B cell (primary cell): ENCODE results near the gene PBLD. TPM values are rescaled to one million over a fixed set of nuclear protein-coding genes. Genes with fewer than 3 reads are reported as not detected.

ENCODE experiments used
- ATAC-seq: fragments of 200-7000 bp; cut with Tn5 transposase; one replicate; pipeline ENCODE4 v1.10.0; 2021; ENCODE audit warnings: low read depth, mild to moderate bottlenecking, moderate number of reproducible peaks, moderate library complexity
- CTCF ChIA-PET: fragments of 350-600 bp; sonication (Branson Sonifier 250); formaldehyde crosslinking; loops from one replicate; lab custom pipeline; 2021; ENCODE audit warnings: antibody characterized with exemption, inconsistent platforms; lab: Charles Lee
- POLR2A ChIA-PET: fragments of 350-600 bp; sonication (Branson Sonifier 250); formaldehyde crosslinking; loops from one replicate; lab custom pipeline; 2021; ENCODE audit warnings: antibody characterized with exemption; lab: Charles Lee
- DNase-seq: peaks from one replicate; pipeline ENCODE4 v3.0.0; 2013
- H2AFZ ChIP-seq: 2 replicates; pipeline ENCODE4 v1.6.1; 2012; ENCODE audit warnings: mild to moderate bottlenecking, low read depth, low read length; ENCODE audit not compliant: insufficient read depth, poor library complexity, severe bottlenecking
- H3K27ac ChIP-seq, 2 donors: 1 replicate in 1 of 2; 2 replicates in 1 of 2; pipeline ENCODE4 v1.5.1; 2012 to 2013; ENCODE audit warnings: low read length in 2 of 2, mild to moderate bottlenecking in 2 of 2, moderate library complexity in 1 of 2
- H3K27me3 ChIP-seq, 4 experiments: fragments of 200-600 bp in 1 of 4; sonication (generic) in 1 of 4; replicated peaks in 1 of 4; 1 replicate in 2 of 4; 2 replicates in 2 of 4; pipeline versions ENCODE4 v1.6.1 to v1.7.0; 2013 to 2016; ENCODE audit warnings: low read length in 3 of 4, mild to moderate bottlenecking in 2 of 4, mixed read lengths in 1 of 4, moderate library complexity in 1 of 4; ENCODE audit not compliant: insufficient read depth in 4 of 4, control insufficient read depth in 3 of 4; ENCODE audit errors: control extremely low read depth in 1 of 4
- H3K36me3 ChIP-seq, 2 experiments: replicated peaks in 1 of 2; 1 replicate in 1 of 2; 2 replicates in 1 of 2; pipeline versions ENCODE4 v1.6.1 to v1.7.1; 2013; ENCODE audit warnings: low read length in 1 of 2; ENCODE audit not compliant: insufficient read depth in 2 of 2, control insufficient read depth in 1 of 2; ENCODE audit errors: control extremely low read depth in 1 of 2, extremely low read depth in 1 of 2
- H3K4me1 ChIP-seq, 2 donors: fragments of 200-600 bp in 1 of 2; sonication (generic) in 1 of 2; 1 replicate in 1 of 2; 2 replicates in 1 of 2; pipeline versions ENCODE4 v1.5.1 to v1.6.1; 2013 to 2017; ENCODE audit warnings: low read length in 2 of 2; ENCODE audit not compliant: control insufficient read depth in 2 of 2, insufficient read depth in 2 of 2
- H3K4me2 ChIP-seq: replicated peaks from 2 replicates; pipeline ENCODE3; 2012; ENCODE audit warnings: mild to moderate bottlenecking, low read depth, low read length; ENCODE audit not compliant: poor library complexity, severe bottlenecking
- H3K4me3 ChIP-seq, 5 experiments: fragments of 200-600 bp in 1 of 5; sonication (generic) in 1 of 5; 1 replicate in 3 of 5; 2 replicates in 2 of 5; pipeline versions ENCODE4 v1.5.1 to v1.7.0; 2011 to 2016; ENCODE audit warnings: low read length in 4 of 5, mild to moderate bottlenecking in 4 of 5, low read depth in 2 of 5, control low read depth in 1 of 5, moderate library complexity in 1 of 5; ENCODE audit not compliant: insufficient read depth in 1 of 5; ENCODE audit errors: control extremely low read depth in 1 of 5, extremely low read depth in 1 of 5
- H3K79me2 ChIP-seq: fragments of 200-600 bp; sonication (generic); one replicate; pipeline ENCODE4 v1.6.0; 2016; ENCODE audit warnings: low read length; ENCODE audit not compliant: control insufficient read depth, insufficient read depth
- H3K9ac ChIP-seq: fragments of 200-600 bp; sonication (generic); 2 replicates; pipeline ENCODE4 v1.6.1; 2017; ENCODE audit warnings: mild to moderate bottlenecking, low read length, moderate library complexity
- H3K9me3 ChIP-seq, 3 donors: one replicate each; pipeline versions ENCODE4 v1.6.1 to v1.7.1; 2013; ENCODE audit warnings: low read length in 2 of 3; ENCODE audit not compliant: control insufficient read depth in 2 of 3, insufficient read depth in 1 of 3; ENCODE audit errors: control extremely low read depth in 1 of 3
- H4K20me1 ChIP-seq: 2 replicates; pipeline ENCODE4 v1.6.0; 2012; ENCODE audit warnings: mild to moderate bottlenecking, low read length; ENCODE audit not compliant: insufficient read depth, control insufficient read depth, poor library complexity, severe bottlenecking
- H3K27ac Mint-ChIP-seq: one replicate; pipeline ENCODE4 v1.8.0; 2021; ENCODE audit warnings: mixed read lengths
- H3K27me3 Mint-ChIP-seq: one replicate; pipeline ENCODE4 v1.8.0; 2021; ENCODE audit warnings: mixed read lengths
- H3K4me1 Mint-ChIP-seq: one replicate; pipeline ENCODE4 v1.8.0; 2021; ENCODE audit warnings: mixed read lengths
- H3K4me3 Mint-ChIP-seq: one replicate; pipeline ENCODE4 v1.8.0; 2021; ENCODE audit warnings: mixed read lengths
- H3K9me3 Mint-ChIP-seq: one replicate; pipeline ENCODE4 v1.8.0; 2022; ENCODE audit warnings: mixed read lengths; ENCODE audit not compliant: insufficient read depth
- EZH2 ChIP-seq: IDR thresholded peaks from 2 replicates; pipeline ENCODE4 v1.6.1; 2012; ENCODE audit warnings: borderline replicate concordance, low read depth, mild to moderate bottlenecking, moderate library complexity, low read length; ENCODE audit not compliant: insufficient read depth, poor library complexity, severe bottlenecking
- WGBS: methylation state at CpG from one replicate; pipeline ENCODE4 v1.1.5; 2013; ENCODE audit warnings: missing lambda C conversion rate; ENCODE audit not compliant: insufficient coverage; 5-methylcytosine and 5-hydroxymethylcytosine counted together
- intact Hi-C: fragments of 100-400 bp; cut with micrococcal nuclease; formaldehyde crosslinking; loops from one replicate; pipeline ENCODE4 v1.10.0; 2022
- polyA plus RNA-seq: library from polyadenylated mRNA; depleted of rRNA; stranded (reverse); fragments of >200 nt; gene quantifications from 2 replicates; pipeline ENCODE4 v1.2.3, GENCODE V29; 2012
- total RNA-seq, 2 donors: library from RNA; stranded (reverse); fragments of 120-200 nt in 1 of 2; gene quantifications; 1 replicate in 1 of 2; 2 replicates in 1 of 2; pipeline versions ENCODE4 v1.2.3 to v1.2.4, GENCODE V29; 2013 to 2022
- TF ChIP-seq, protein P1 (sequence below): fragments of 200-600 bp; IDR thresholded peaks from one replicate; pipeline ENCODE4 v1.8.0; 2022; ENCODE audit warnings: antibody characterized with exemption, mild to moderate bottlenecking

PBLD gene
- total and polyA plus RNA-seq, 2 donors (not counting 1 experiment from before 2014, with no cell fraction given) = 0.40 to 4.7 TPM

DNA sequence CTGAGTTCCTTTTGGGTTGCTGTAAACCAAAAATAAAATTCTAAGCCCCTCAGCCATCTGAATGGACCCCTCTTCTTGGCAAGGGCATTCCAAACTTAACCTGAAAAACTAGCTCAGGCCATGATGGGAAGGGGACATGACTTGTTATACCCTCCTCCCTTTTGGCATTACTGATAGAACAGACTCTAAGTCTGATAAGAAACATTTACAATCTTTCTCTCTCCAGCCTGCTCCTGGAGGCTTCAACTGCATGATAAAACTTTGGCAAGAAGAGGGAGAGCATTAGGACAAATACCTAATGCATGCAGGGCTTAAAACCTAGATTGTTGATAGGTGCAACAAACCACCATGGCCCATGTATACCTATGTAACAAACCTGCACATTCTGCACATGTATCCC is 59.9 kb downstream of the PBLD start:
- Histone ChIP-seq H3K9ac (no peak overlapping the region), H3K4me2 (no peak overlapping the region), H3K36me3 (no peaks in the 10 kb centered on the region), H2AFZ (no peak overlapping the region), H3K79me2 (no peaks in the 10 kb centered on the region), H3K4me1 (no peaks in the 10 kb centered on the region), H4K20me1 (no peaks in the 10 kb centered on the region), H3K4me3 (no peak overlapping the region), H3K27ac (no peak overlapping the region), H3K27me3 (no peaks in the 10 kb centered on the region), H3K9me3 (peaks cover 4 to 5% (median 5%) of the 10 kb centered on the region in 3 donors)
- intact Hi-C loops = no loop called here
- ATAC-seq = no peak
- ChIA-PET POLR2A (no interaction called here), CTCF (interaction anchor here (0.8 kb wide), 1 partner anchor 29 kb away, joined by 3 read pairs; no protein-coding TSS in a partner anchor)
- no peak overlapping the region for H3K4me3 Mint-ChIP-seq
- no peak for DNase-seq
- H3K27ac Mint-ChIP-seq = no peak overlapping the region
- TF ChIP-seq, protein P1, sequence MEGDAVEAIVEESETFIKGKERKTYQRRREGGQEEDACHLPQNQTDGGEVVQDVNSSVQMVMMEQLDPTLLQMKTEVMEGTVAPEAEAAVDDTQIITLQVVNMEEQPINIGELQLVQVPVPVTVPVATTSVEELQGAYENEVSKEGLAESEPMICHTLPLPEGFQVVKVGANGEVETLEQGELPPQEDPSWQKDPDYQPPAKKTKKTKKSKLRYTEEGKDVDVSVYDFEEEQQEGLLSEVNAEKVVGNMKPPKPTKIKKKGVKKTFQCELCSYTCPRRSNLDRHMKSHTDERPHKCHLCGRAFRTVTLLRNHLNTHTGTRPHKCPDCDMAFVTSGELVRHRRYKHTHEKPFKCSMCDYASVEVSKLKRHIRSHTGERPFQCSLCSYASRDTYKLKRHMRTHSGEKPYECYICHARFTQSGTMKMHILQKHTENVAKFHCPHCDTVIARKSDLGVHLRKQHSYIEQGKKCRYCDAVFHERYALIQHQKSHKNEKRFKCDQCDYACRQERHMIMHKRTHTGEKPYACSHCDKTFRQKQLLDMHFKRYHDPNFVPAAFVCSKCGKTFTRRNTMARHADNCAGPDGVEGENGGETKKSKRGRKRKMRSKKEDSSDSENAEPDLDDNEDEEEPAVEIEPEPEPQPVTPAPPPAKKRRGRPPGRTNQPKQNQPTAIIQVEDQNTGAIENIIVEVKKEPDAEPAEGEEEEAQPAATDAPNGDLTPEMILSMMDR = no peak
- peaks cover 8% of the 10 kb centered on the region for H3K9me3 Mint-ChIP-seq
- H3K27me3 Mint-ChIP-seq = no peaks in the 10 kb centered on the region
- H3K4me1 Mint-ChIP-seq = no peaks in the 10 kb centered on the region

DNA sequence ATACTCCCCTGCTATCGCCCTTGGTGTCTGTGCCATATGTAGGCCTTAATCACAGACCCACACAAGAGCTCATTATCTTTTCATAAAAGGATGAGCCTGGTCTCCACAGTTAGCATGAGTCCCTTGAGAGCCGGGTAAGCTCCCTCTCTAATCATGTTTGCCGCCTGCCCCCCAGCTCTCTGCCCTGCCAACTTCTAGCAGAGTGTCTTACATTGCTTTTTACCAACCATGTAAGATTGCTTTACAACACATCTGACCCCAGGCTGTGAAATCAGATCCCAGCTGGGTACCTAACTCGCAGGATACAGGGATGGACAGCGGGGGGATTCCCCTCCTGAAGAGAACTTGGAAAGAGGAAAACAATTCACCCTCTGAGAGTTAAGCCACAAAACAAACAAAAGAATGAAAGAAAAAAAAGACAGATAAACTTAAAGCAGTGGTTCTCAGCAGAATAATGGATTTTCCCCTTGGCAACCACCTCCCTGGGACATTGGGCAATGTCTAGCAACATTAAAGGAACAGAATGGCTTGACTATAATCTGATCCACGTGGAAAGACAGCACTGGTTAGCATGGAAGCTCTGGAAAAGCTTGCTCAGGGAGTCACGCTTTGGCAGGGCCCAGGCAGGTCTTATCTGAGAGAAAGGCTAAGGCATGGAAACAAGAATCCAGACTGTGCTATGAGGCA is 61.4 kb downstream of the PBLD start:
- H3K4me1 ChIP-seq = no peaks in the 10 kb centered on the region
- H3K27me3 ChIP-seq = no peaks in the 10 kb centered on the region
- H3K9ac ChIP-seq = no peak overlapping the region
- ATAC-seq (no peak), DNase-seq (no peak)
- H3K9me3 ChIP-seq = peaks cover 0 to 3% (median 0%) of the 10 kb centered on the region in 3 donors
- Mint-ChIP-seq H3K4me3 (no peak overlapping the region), H3K27ac (no peak overlapping the region), H3K27me3 (peaks cover 2% of the 10 kb centered on the region), H3K4me1 (no peaks in the 10 kb centered on the region), H3K9me3 (peaks cover 3% of the 10 kb centered on the region)
- no peaks in the 10 kb centered on the region for H3K79me2 ChIP-seq
- intact Hi-C loops = no loop called here
- ChIA-PET POLR2A (no interaction called here), CTCF (interaction anchor here (0.7 kb wide), 1 partner anchor 114 kb away, joined by 3 read pairs; no protein-coding TSS in a partner anchor)
- H4K20me1 ChIP-seq = no peaks in the 10 kb centered on the region
- H3K4me3 ChIP-seq = no peak overlapping the region
- H3K27ac ChIP-seq = no peak overlapping the region
- H2AFZ ChIP-seq = no peak overlapping the region
- H3K4me2 ChIP-seq = no peak overlapping the region
- H3K36me3 ChIP-seq = no peaks in the 10 kb centered on the region
- WGBS = 87% methylated on average over 5 of the region's 7 CpGs
- TF ChIP-seq, protein P1 = no peak
- no peak for TF ChIP-seq EZH2
